Bronchial epithelial cell (primary cell): Measurements from ENCODE around the gene TBC1D9. TPM values are rescaled to one million over a fixed set of nuclear protein-coding genes. Genes with fewer than 3 reads are reported as not detected.

Experiments used
- DNase-seq: peaks from one replicate; pipeline ENCODE4 v3.0.0-alpha.2; 2010; ENCODE audit warnings: low read depth
- FAIRE-seq: peaks from 2 replicates; lab custom pipeline; 2011; peaks lifted over from hg19 to GRCh38; lab: Jason Lieb, UNC
- H3K27me3 ChIP-seq: 2 replicates; pipeline ENCODE4 v1.5.1; 2011; ENCODE audit warnings: low read length; ENCODE audit not compliant: control insufficient read depth, insufficient read depth
- H3K36me3 ChIP-seq: 2 replicates; pipeline ENCODE4 v1.5.1; 2011; ENCODE audit warnings: low read length; ENCODE audit not compliant: control insufficient read depth, insufficient read depth
- H3K4me3 ChIP-seq: 2 replicates; pipeline ENCODE4 v1.5.1; 2011; ENCODE audit warnings: mild to moderate bottlenecking, low read depth, low read length, control low read depth
- CTCF ChIP-seq: IDR thresholded peaks from 2 replicates; pipeline ENCODE4 v1.5.1; 2011; ENCODE audit warnings: mild to moderate bottlenecking, moderate library complexity, low read length, control low read depth, inconsistent platforms; ENCODE audit not compliant: insufficient read depth, severe bottlenecking
- total RNA-seq: library from RNA; depleted of rRNA; stranded (reverse); fragments of >200 nt; gene quantifications from 2 replicates; pipeline ENCODE4 v1.2.1, GENCODE V29; 2014

The TBC1D9 gene
- total RNA-seq, 1 donor from 2014 or later, result 17.1 TPM

GRCh38 chr4:140689623-140690022 lies 66.6 kb downstream of the TBC1D9 start:
- Histone ChIP-seq H3K27me3 (no peaks in the 10 kb centered on the region), H3K36me3 (no peaks in the 10 kb centered on the region), H3K4me3 (no peak overlapping the region)
- FAIRE-seq (no peak), DNase-seq (no peak)
- no peak for TF ChIP-seq CTCF

GRCh38 chr4:140688711-140689598 lies 67.2 kb downstream of the TBC1D9 start:
- FAIRE-seq (no peak), DNase-seq (peak; percentile 5)
- H3K36me3 ChIP-seq, result no peaks in the 10 kb centered on the region
- H3K27me3 ChIP-seq, result no peaks in the 10 kb centered on the region
- TF ChIP-seq CTCF, result no peak
- H3K4me3 ChIP-seq, result no peak overlapping the region

- TF ChIP-seq CTCF, result no peak
- no peak for DNase-seq
- Histone ChIP-seq H3K27me3 (no peaks in the 10 kb centered on the region), H3K36me3 (no peaks in the 10 kb centered on the region), H3K4me3 (no peak overlapping the region)
- FAIRE-seq, result no peak
Measured at GRCh38 chr4:140686796-140687195, 69.4 kb downstream of the TBC1D9 start.

- Histone ChIP-seq H3K27me3 (no peaks in the 10 kb centered on the region), H3K4me3 (no peak overlapping the region), H3K36me3 (no peaks in the 10 kb centered on the region)
- FAIRE-seq, result no peak
- no peak for DNase-seq
- TF ChIP-seq CTCF, result no peak
Measured at GRCh38 chr4:140684314-140684713, 71.9 kb downstream of the TBC1D9 start.

GRCh38 chr4:140681201-140681600 lies 75.0 kb downstream of the TBC1D9 start:
- H3K36me3 ChIP-seq, result peaks cover 3% of the 10 kb centered on the region
- FAIRE-seq, result no peak
- no peak for DNase-seq
- TF ChIP-seq CTCF, result no peak
- H3K27me3 ChIP-seq, result no peaks in the 10 kb centered on the region
- H3K4me3 ChIP-seq, result no peak overlapping the region

- Histone ChIP-seq H3K36me3 (peaks cover 3% of the 10 kb centered on the region), H3K4me3 (no peak overlapping the region), H3K27me3 (no peaks in the 10 kb centered on the region)
- no peak for FAIRE-seq
- TF ChIP-seq CTCF, result no peak
- no peak for DNase-seq
Measured at GRCh38 chr4:140680686-140681085, 75.5 kb downstream of the TBC1D9 start.
